ENCODE results near the gene ACADM.
"Not testable (repeated sequence)": the region's sequence is repeated elsewhere in the genome, so short reads cannot be mapped to it uniquely, and the experiment has no call there.

The ACADM gene

GRCh38 chr1:75796376-75797272, 72.1 kb downstream of the ACADM start, which contains the start of gene MSH4:
Gene MSH4 (plus strand): TSS chr1:75796882. CDS start chr1:75796986, 104 bp downstream.
- DNase-seq: peak; percentile 59

- DNase-seq: peak; percentile 50
Measured at GRCh38 chr1:75797273-75797588, 72.7 kb downstream of the ACADM start.

- DNase-seq: no peak
Measured at GRCh38 chr1:75797606-75798216, 73.2 kb downstream of the ACADM start.

GRCh38 chr1:75801480-75801879, 77.0 kb downstream of the ACADM start:
- DNase-seq: not testable (repeated sequence)

GRCh38 chr1:75808921-75809320, 84.4 kb downstream of the ACADM start:
- DNase-seq: no peak

- not testable (repeated sequence) for DNase-seq
Measured at GRCh38 chr1:75810113-75810512, 85.6 kb downstream of the ACADM start.

GRCh38 chr1:75811211-75811981, 86.9 kb downstream of the ACADM start:
- DNase-seq: no peak

- DNase-seq: no peak
Measured at GRCh38 chr1:75812065-75812464, 87.6 kb downstream of the ACADM start.
